NCI-H82 (cell line): Measurements from ENCODE around the gene TRIM14.
"Not testable (repeated sequence)": the region's sequence is repeated elsewhere in the genome, so short reads cannot be mapped to it uniquely, and the experiment has no call there.

ENCODE experiments used
- DNase-seq: peaks from one replicate; lab custom pipeline; 2025; lab: John Stamatoyannopoulos, UW

Gene TRIM14

DNA sequence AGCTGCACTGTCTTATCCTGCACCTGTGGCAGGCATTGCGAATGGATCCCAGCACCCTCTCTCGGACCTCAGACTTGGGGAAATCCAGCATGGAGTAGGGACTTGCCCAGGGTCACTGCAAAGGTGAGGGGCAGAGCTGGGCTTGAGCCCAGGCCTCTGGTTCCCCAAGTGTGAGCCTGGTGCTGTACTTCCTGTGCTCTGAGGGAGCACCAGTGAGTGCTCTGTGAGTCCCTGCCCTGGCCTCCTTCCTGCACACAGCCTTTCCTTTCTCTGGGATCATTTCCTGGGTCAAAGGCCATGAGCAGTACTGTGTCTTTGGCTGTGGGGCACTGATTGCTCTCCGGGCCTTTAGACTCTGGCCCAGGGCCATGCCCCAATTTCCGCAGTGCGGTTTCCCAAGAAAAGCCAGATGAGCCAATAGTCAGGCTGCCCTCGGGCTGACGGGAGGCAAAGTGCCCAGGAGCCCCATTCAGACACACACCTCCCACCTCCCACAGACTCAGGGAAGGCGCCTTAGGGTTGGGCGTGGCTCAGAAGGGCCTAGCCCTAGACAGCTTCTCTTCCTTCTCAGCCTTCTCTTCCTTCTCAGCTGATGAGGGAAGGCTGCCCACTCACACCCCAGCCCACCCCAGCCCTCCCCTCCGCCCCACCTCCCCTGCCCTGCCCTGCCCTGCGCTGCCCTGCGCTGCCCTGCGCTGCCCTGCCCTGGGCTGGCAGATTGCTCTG lies 23.3 kb upstream of the TRIM14 start:
- no peak for DNase-seq

DNA sequence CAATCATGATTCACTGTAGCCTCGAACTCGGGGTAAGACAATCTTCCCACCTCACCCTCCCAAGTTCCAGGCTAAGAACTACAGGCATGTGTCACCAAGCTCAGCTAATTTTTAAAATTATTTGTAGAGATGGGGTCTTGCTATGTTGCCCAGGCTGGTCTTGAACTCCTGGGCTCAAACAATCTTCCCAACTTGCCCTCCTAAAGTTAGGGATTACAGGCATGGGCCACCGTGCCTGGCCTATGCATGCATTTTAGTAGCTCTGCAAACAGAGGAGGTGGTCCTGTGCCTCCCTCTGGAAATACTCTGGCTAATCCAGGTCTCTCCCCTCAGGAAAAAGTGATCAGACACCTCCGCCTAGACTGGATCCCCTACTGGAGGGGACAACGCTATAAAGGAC lies 21.5 kb upstream of the TRIM14 start:
- no peak for DNase-seq

DNA sequence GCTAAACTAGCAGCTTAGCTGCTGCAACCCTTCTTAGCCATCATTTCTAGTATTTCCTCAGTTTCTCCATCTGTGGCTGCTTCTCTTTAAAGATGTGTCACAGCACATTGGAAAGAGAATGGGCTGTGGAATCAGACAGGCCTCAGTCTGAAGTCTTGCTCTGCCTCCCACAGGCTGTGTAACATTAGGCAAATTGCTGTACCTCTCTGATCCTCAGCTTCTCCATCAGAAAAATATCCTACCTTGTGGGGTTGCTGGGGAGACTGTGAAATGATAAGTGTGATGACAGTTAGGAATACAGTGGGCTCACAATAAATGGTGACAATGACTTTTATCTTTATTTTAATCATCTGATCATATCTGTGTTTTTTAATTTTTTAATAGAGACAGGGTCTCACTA lies 17.5 kb upstream of the TRIM14 start:
- no peak for DNase-seq

DNA sequence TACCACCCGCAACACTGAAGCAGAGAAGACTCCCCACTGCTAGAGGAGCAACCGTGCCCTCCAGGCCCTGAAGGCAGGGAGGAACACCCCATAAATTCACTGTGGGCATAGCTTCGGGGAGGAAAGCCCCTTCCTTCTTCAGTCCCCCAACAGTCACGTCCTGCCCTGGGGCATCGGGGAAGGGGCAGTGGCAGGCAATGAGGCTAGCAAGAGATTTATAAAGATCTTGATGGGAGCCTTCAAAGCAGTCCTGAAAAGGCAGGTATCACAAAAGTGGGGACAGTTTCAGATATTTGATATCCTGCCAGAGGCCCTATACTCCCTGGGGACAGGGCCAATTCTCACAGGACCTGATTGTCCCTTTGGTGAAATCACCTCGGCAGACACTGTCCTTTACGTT lies 16.9 kb upstream of the TRIM14 start:
- DNase-seq = no peak

DNA sequence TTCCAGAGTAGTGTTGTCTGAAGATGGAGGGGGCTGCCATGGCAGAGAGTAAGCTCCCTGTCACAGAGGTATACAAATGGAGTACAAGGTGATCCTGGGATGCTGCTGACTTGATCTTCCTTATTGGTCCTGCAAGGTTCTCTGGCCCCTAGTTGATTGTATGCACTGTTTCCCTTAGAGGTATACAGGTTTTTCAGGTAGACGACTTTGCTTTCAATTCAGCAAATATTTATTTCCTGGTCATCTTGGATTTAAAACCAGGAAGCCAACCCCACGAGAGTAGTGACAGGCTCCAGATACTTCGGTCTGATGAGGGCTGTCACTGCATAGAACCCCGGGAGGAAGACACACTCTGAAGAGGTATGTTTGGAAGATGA lies 16.5 kb upstream of the TRIM14 start:
- no peak for DNase-seq

DNA sequence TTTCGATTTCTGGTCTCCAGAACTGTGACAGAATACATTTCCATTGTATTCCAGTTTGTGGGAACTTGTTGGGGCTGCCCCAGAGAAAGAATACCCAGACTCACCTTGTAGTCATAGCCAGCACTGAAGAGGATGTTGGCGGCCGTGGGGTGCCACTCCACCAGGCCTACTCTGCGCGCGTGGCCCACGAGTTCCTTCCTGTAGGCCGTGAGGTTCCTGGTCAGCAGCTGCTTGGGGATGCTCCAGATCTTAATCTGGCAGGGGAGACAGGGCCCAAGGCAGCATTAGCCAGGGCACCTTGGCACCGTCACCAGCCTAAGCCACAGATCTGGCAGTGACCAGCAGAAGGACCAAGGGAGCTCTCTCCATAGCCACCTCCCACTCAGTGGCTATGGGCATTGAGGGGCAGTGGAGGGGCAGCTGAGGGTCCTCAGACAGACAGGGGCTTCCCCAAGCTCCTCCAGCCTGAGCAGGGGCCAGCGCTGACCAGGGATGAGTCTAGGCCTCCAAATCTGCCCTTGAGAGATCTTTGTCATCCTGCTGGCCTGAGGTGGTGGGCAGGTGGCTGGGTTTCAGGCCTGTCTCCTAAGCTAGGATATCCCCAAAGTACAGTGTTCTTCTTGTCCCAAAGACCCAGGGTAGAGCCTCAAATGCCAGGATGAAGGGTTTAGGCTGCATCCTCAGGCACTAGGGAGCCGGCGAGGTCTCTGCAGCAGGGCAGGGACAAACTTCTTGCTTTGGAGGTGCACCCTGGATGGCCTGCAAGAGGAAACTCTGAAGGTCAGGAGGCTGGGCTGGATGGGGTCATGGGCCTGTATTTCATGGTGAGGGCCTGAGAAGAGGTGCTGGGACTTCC lies 15.9 kb upstream of the TRIM14 start:
- DNase-seq = no peak

DNA sequence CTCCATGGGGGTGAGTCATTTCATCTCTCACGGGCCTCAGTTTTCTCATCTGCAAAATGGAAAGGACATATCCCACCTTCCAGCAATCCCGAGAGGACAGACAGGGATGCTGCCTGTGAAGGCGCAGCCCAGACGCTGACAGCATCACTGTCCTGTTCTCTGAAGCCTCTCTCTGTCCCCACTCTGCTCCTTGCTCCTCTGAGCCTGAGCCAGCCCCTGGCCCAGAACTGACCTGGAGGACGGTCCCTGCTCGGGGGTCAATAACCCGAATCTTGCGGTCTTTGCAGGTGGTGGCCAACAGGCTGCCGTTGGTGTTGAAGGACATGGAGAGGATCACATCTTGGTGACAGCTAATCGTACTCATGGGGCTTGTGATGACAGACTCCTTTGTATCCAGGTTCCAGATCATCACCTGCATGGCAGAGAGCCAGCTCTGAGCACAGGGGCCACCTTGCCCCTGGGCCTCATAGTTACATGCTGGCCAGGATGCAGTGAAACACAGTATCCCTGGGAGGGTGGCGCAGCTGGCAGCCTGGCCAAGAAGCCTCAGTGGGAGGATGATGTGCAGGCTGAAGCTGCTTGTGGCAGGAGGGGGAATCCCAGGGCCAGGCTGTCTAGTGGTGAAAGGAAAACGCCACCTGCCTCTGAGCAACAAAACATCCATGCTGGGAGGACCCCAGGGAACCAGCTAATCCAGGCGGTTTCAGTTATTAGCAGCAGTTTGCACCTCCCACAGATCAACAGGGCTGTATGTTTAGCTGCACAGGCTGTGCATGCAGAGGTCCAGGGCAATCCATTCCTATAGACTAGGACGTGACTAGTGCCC lies 14.0 kb upstream of the TRIM14 start:
- DNase-seq = peak; percentile 78

DNA sequence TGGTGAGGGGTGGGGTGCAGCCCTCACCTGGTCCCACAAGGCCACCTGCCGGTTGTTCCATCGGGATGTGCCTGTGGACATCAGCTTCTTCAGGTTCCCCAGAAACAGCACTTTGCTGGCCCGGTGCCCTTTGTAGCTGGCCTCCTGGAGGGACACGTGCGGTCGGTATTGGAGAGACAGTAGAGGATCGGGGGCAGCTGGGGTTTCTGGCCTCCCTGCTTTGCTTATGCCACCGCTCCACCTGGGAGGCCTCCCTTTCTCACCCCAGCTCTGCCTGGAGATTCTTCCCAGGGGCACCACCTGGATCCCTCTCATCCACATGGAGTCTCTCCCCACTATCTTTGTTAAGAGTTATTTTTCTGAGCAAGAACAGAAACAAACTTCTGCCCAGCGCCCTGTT lies 13.1 kb upstream of the TRIM14 start:
- no peak for DNase-seq

DNA sequence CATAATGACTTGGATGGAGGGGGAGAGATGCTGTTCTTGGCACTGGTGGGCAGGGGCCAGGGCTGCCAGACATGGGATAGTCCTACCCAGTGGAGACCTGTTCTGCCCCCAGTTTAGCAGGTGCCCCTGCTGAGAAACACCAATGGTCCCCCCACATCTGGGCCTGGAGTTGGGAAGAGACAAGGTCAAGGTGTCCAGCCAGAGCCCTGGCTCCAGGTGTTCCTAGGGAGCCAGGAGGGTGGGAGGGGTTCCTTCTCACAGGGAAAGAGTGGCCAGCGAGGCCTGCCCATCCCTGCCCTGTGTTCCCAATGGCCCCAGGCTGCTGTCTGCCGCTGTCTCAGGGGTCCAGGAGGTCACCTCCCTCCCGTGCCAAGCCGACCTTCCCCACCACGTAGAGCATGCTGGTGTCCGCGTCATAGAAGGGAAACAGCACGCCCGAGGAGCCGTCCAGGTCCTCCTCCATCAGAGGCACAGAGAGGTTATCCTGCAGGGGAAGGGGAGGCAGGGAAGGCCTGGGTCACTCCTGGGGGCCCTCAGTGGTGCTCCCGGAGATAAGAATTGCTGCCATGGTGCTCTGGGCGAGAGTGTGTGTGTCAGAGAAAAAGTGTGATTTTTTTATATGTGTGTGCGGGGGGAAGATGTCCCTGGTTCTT lies 11.7 kb upstream of the TRIM14 start:
- DNase-seq = no peak

DNA sequence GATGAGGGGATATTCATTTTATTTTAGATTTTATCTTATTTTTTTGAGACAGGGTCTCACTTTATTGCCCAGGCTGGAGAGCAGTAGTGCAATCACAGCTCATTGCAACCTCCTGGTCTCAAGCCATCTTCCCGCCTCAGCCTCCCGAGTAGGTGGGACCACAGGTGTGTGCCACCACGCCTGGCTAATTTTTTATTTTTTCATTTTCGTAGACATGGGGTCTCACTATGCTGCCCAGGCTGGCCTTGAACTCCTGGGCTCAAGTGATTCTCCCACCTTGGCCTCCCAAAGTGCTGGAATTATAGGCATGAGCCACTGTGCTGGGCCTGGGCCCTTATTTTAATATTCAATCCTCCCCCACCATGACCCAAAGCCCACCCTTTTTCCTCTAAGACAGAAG lies 11.0 kb upstream of the TRIM14 start:
- not testable (repeated sequence) for DNase-seq

DNA sequence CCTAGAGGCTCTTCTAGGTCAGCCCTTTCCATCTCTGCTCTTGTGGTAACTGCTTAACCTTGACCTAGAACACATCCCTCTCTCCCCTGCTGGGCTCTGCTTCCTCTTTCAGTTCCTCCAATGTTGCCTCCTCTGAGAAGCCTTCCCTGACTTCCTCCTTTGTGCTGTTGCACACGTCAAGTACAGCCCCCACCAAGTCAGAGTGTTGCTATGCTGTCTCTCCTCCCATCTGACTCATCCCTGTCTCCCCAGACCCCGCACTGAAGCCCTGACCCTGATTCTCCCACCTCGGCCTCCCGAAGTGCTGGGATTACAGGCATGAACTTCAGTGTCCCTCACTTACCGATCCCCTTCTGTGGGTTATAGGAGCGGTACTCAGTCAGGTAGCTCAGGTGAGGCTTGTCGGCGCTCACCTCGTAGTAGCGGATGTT lies 10.4 kb upstream of the TRIM14 start:
- no peak for DNase-seq

DNA sequence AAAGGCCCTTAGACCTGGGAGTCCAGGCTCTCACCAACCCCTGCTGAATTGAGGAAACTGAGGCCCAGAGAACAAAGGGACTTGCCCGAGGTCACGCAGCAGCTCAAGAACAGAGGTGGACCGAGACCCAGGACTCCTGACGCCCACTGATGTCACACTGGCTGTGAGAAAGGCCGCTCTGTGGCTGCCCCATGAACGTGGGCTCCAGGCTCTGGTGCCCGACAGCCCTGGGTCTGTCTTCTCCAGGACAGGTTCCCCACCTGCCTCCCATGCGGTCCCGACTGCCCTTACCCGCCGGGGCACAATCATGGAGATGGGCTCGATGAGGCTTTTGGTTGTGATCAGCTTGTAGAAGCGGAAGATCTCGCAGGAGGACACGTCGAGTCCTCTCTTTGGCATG lies 9.3 kb upstream of the TRIM14 start:
- no peak for DNase-seq

DNA sequence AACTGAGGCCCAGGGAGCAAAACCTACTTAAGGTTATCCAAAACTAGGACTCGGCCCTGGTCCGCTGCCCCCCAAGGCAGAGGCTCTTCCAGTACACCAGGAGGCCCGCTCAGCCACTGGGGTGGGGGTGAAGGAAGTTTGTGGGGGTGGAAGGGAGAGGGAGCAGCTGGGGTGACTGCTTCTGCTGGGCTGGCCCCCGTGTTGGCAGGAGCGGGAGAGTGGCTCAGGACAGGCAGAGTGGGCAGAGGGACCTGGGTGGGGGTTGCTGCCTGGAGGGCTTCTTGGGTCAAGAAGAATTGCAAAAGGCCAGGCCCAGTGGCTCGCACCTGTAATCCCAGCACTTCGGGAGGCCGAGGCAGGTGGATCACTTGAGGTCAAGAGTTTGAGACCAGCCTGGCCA lies 8.2 kb upstream of the TRIM14 start:
- no peak for DNase-seq

DNA sequence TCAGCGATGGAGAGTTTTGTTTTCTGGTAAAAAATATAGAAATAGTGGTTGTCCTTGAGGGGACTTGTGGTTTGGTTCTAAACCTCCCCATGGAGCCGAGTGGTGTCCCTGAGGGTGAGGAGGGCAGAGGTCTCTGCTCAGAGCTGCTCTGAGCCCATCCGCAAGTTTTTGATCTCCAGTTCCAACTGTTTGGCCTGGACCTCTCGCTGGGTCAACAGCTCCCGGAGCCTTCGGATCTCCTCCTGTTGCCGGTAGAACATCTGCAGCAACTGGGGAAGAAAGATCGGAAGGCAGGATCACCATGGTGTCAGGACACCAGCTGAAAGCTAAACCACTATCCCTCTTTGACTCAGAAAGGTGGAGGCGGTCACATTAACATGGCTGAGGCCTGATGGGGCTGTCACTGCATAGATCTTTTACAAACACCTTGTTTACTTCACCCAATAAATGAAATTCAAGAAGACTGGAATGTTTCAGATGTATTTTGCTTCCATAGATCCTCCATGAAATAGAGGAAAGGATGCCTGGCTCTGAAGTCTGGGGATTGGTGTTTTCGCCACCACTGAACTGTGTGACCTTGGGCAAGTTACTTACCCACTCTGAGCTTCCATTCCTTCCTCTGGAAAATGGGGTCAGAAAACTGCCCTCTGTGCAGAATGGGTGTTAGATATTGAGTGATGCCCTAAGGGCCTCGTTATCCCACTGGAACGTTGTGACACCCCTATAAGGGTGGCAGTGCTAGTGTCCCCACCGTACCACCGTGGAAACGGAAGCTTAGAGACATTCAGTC lies 5.8 kb upstream of the TRIM14 start:
- DNase-seq = no peak

DNA sequence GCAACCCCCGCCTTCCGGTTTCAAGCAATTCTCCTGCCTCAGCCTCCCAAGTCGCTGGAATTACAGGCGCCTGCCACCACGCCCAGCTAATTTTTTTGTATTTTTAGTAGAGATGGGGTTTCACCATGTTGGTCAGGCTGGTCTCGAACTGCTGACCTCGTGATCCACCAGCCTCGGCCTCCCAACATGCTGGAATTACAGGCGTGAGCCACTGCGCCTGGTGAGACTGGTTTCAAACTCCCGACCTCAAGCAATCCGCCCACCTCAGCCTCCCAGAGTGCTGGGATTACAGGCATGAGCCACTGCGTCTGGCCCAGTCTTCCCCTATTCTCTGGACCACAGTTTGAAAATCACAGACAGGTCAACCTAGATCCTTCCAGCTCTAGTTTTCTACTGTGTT lies 5.1 kb upstream of the TRIM14 start:
- DNase-seq = not testable (repeated sequence)

DNA sequence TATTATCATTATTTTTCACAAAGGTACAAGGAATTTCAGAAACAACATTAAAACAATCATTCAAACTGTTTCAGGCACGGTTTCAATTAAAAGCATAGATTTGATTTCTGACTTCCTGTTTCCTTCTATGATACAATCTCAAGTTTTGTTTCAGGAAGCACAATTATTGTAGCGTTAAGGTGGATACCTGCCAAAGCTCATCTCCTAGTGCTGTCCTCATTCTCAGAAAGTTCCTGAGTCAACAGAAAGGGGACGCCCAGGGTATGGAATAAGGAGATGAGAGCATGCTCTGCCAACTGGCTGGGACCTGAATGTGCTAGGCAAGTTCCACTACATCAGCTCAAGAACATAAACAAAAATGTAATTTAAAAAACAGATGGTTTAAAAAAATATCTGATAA lies 2.0 kb upstream of the TRIM14 start:
- no peak for DNase-seq

DNA sequence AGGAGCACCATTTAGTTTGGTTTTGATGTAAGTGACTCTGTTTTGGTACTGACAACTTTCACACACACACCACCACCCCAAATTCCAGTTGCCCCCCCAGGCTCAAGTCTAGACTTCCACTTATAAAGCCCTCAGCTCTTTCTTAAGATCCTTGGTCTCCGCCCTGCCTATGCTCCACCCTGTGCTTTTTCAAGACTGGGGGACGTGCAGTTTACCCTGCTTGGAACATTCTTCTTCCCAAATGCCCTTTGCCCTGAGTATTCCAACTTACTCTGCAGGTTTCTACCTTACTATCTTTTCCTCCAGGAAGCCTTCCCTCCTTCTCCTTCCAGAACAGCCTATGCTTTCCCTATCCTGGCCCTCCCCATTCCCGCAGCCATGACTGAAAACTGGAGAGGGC lies 1.5 kb upstream of the TRIM14 start:
- DNase-seq = no peak

DNA sequence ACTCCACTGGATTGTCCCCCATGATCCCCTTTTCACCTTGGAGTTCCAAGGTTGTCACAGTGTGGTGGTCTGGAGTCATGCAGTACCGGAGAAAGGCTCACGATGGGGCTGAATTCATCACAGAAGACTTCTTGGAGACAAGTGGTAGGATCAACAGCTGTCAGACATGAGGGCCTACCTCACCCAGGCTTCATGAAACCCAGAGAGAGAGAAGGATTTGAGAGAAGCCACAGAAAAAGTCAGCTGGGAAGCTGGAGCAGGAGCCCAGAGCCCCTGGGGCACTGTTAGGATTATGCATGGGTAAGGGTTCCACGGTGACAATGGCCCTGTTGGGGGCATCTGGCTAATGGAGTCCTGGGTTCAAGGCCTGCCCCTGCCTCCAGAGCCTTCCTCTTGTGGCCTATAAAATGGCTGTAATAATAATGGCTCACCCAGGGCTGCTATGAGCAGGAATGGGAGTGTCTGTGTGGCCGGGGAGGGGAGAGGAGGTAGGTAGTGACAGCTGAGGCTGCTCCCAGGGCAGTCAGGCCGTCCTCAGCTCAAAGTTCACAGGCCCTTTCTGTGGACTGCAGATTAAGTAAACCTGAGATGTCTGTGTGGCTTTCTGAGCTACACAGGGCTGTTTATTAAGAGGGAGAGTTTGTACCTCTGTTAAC lies 910 bp downstream of the TRIM14 start:
- peak; percentile 50 for DNase-seq

DNA sequence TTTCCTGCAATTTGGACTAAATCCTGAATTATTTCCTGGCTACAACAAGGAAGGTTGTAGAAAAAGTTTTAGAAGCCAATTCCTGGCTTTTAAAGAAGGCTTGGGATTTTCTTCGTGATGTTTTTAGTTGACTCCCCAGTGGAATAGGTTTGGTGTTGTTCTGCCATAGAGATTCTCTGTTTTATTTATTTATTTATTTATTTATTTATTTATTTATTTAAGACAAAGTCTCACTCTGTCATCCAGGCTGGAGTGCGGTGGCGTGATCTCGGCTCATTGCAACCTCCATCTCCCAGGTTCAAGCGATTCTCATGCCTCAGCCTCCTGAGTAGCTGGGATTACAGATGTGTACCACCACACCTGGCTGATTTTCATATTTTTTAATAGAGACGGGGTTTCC lies 1.9 kb downstream of the TRIM14 start:
- DNase-seq = not testable (repeated sequence)

DNA sequence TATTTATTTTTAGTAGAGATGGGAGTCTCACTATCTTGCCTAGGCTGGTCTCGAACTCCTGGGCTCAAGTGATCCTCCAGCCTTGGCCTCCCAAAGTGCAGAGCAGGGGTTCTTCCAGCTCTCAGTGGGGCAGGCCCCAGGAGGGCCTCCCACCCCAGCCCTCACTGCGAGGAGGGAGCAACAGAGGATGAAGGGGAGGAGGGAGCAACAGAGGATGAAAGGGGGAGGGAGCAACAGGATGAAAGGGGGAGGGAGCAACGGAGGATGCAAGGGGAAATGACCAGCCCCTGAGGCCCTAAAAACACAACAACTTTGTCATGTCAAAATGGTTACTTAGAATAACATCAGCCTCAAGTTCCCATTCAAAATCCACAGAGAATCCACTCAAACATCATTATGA lies 10.0 kb downstream of the TRIM14 start:
- DNase-seq = no peak

DNA sequence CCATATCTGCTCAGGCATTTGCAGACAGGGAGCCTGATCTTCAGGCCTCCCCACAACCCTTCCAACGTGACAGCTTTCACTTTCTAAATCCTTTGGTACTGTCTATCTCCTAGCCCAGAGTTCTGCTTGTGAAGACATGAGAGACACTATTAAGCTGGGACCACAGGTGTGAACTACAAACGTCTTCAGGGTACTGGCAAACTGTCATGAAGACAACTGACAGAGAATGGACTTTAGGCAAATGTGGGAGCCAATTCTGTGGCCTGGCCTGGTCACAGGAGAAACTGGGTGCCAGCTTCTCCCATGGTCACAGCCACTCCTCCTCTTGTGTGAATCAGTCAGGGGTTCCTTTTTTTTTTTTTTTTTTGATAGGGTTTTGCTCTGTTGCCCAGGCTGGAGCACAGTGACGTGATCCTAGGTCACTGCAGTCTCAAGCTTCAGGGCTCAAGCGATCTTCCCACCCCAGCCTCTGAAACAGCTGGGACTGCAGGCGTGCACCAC lies 10.4 kb downstream of the TRIM14 start:
- no peak for DNase-seq
